HEK293T (cell line): ENCODE measurements around the gene LIMD2.

Experiments
- ARNT ChIP-seq: fragments of 450-650 bp; IDR thresholded peaks from 2 replicates; pipeline ENCODE4 v1.6.1; 2017; ENCODE audit warnings: mild to moderate bottlenecking
- BHLHE40 ChIP-seq: fragments of 450-650 bp; IDR thresholded peaks from 2 replicates; pipeline ENCODE4 v1.6.1; 2016; ENCODE audit warnings: mild to moderate bottlenecking, moderate library complexity, borderline replicate concordance
- CTBP1 ChIP-seq: fragments of 450-650 bp; IDR thresholded peaks from 2 replicates; pipeline ENCODE4 v1.6.1; 2016; ENCODE audit warnings: borderline replicate concordance
- ELF4 ChIP-seq: fragments of 450-650 bp; IDR thresholded peaks from 2 replicates; pipeline ENCODE4 v1.6.1; 2017; ENCODE audit warnings: antibody characterized with exemption
- FOXA1 ChIP-seq: fragments of 450-650 bp; IDR thresholded peaks from 2 replicates; pipeline ENCODE4 v1.6.1; 2016; ENCODE audit warnings: mild to moderate bottlenecking
- FOXK2 ChIP-seq: fragments of 450-650 bp; IDR thresholded peaks from 2 replicates; pipeline ENCODE4 v1.6.1; 2016; ENCODE audit warnings: mild to moderate bottlenecking
- FOXM1 ChIP-seq: fragments of 450-650 bp; IDR thresholded peaks from 2 replicates; pipeline ENCODE4 v1.6.1; 2017; ENCODE audit warnings: mild to moderate bottlenecking, borderline replicate concordance
- HDGF ChIP-seq: fragments of 450-650 bp; IDR thresholded peaks from 2 replicates; pipeline ENCODE4 v1.6.1; 2017; ENCODE audit warnings: antibody characterized with exemption, borderline replicate concordance
- LEF1 ChIP-seq: fragments of 450-650 bp; IDR thresholded peaks from 2 replicates; pipeline ENCODE4 v1.6.1; 2017; ENCODE audit warnings: mild to moderate bottlenecking, borderline replicate concordance
- PKNOX1 ChIP-seq: fragments of 450-650 bp; IDR thresholded peaks from 2 replicates; pipeline ENCODE4 v1.6.1; 2016
- SP1 ChIP-seq: fragments of 450-650 bp; IDR thresholded peaks from 2 replicates; pipeline ENCODE4 v1.6.1; 2017
- SUZ12 ChIP-seq: fragments of 450-650 bp; IDR thresholded peaks from 2 replicates; pipeline ENCODE4 v1.6.1; 2016; ENCODE audit warnings: mild to moderate bottlenecking

GRCh38 chr17:63704259-63704576, 4.3 kb upstream of the LIMD2 start:
- TF ChIP-seq FOXK2 (no peak), SP1 (no peak), PKNOX1 (no peak), SUZ12 (no peak), ELF4 (no peak), FOXM1 (no peak), BHLHE40 (no peak), CTBP1 (no peak), LEF1 (no peak), HDGF (no peak), FOXA1 (no peak), ARNT (no peak)
